ENCODE results near the gene CLDN19.

Gene CLDN19

GRCh38 chr1:42698081-42698813 is 41.8 kb downstream of the CLDN19 start:
- DNase-seq = no peak

DNA sequence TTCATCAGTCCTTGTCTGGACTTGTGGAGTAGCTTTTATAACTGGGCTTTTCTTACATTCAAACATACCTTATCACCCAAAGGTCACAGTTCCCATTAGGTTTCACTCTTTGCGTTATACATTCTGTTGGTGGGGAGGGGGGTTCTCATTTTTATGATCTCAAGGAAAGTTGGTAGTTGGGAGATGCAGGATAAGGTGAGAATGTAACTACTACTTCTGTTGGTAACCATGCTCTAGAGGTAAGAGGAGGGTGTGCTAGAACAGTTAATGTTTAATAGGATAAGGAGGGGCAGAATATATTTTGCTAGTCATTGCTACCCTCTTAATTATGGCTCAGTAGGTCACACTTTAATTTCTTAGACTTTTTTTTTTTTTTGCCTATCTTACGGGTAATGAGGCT is 47.1 kb downstream of the CLDN19 start:
- DNase-seq = no peak

DNA sequence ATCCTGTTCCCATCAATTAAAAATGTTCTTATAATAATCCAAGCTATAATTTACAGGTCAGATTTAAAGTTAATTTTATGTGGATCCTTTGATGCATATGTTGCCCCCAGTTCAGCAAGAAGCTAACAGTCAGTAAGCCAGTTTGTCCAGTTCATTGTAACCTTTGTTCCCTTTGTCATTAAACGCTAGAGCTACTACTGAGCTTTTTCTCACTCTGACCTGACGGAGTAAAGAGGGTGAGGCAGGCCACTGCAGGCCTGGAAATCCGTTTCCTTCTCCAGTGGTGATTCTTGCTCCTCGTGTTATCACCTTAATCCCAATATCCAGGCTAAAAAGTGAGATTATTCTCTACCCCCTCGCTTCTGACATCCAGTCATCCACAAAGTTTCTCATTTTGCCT is 47.6 kb downstream of the CLDN19 start:
- DNase-seq = no peak

GRCh38 chr1:42691157-42691498 is 48.9 kb downstream of the CLDN19 start:
- no peak for DNase-seq

DNA sequence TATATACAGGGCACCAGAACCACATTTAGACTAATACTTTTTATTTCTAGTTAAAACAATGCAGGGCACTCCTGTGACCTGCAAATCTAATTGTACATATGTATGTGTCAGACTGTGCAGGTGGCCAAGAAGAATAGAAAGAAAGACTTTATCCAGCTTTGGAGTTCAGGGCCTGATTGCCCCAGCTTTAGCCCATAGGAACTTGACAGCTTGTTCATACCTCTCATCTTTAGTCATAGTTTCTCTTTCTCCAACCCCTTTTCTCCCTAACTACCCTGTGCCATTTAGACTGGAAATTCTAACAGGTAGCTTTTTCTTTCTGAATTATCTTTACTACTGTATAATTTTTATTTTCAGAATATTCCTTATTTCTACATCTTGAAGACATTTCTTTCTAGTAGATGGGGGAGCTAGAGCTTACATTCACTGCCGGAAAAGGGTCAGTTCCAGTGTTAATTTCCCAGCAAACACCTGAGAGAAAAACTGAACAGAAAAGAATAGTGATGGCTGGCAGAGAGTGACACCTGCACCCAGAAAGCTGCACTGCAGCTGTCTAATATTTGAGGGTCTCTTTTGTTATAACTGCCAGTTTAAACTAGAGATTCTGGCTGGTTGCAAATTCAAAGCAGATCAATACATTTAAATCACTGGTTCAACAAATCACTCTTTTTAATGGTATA is 49.4 kb downstream of the CLDN19 start:
- DNase-seq = no peak

DNA sequence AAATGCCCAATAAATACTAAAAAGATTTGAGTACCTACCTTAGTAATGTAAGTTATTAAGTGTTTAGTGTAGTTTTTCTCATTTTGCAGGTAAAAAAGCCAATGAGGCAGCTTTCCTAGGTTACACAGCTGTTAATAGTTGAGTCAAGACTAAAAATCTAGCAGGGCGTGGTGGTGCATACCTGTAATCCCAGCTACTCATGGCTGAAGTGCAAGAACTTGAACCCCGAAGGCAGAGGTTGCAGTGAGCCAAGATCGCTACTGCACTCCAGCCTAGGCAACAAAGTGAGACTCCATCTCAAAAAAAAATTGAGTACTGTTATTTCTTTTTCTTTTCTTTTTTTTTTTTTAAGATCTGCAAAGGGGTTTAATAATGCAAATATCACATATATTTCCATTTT is 50.1 kb downstream of the CLDN19 start:
- no peak for DNase-seq

- DNase-seq = no peak
Measured at GRCh38 chr1:42686418-42686817, 53.6 kb downstream of the CLDN19 start.

DNA sequence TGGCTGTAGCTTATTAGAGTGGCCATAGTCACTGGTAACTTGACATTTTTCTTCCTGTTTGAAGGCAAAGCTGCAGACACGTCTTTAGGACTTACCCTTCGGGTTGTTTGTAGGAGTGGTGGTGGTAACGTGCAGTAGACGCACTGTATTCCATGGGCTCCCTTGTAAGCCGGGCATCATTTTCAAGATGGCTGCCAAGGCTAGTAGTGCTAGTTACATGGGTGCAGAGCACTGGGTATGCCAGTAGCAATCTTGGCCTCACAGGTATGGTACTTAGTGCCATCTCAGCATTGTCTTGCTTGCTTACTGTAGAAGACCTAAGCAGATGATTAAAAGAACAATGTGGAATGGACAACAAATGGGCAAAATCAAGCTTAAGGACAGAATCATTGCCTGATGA is 55.9 kb downstream of the CLDN19 start:
- peak in 2 of 5 donors; percentile 4 to 20 for DNase-seq
